Vagina (tissue), 2 donors: ENCODE results near the gene RPTOR. TPM values are rescaled to one million over a fixed set of nuclear protein-coding genes. Genes with fewer than 3 reads are reported as not detected.

Experiments used
- DNase-seq, 2 donors: peaks; one replicate each; pipeline ENCODE4 v3.0.0-alpha.2; 2017; ENCODE audit errors: extremely low spot score in 2 of 2
- H3K27ac ChIP-seq: fragments of 200-600 bp; sonication (generic); one replicate; pipeline ENCODE4 v1.5.1; 2019
- H3K27me3 ChIP-seq: fragments of 200-600 bp; sonication (generic); one replicate; pipeline ENCODE4 v1.5.1; 2019
- H3K36me3 ChIP-seq, 2 donors: fragments of 200-600 bp; sonication (generic); one replicate each; pipeline ENCODE4 v1.5.1; 2017 to 2019
- H3K4me1 ChIP-seq: fragments of 200-600 bp; sonication (generic); one replicate; pipeline ENCODE4 v1.5.1; 2019
- H3K4me3 ChIP-seq, 2 donors: fragments of 200-600 bp; sonication (generic); 1 replicate in 1 of 2; 2 replicates in 1 of 2; pipeline ENCODE4 v1.5.1; 2016 to 2019
- H3K9me3 ChIP-seq: fragments of 200-600 bp; sonication (generic); one replicate; pipeline ENCODE4 v1.5.1; 2019
- POLR2A ChIP-seq, 2 donors: fragments of 450-650 bp; IDR thresholded peaks; one replicate each; pipeline ENCODE4 v1.6.1; 2017; ENCODE audit warnings: antibody characterized with exemption in 2 of 2, mild to moderate bottlenecking in 2 of 2, moderate library complexity in 2 of 2
- POLR2AphosphoS5 ChIP-seq, 2 donors: sonication (generic); formaldehyde crosslinking; IDR thresholded peaks; one replicate each; pipeline ENCODE4 v1.9.0; 2017; ENCODE audit warnings: antibody characterized with exemption in 2 of 2, mild to moderate bottlenecking in 2 of 2, low read depth in 1 of 2; ENCODE audit not compliant: insufficient read depth in 1 of 2
- intact Hi-C: fragments of 100-400 bp; cut with DNase I; formaldehyde crosslinking; loops from one replicate; pipeline ENCODE4 v1.15.1; 2023
- total RNA-seq: library from RNA; depleted of rRNA; stranded (reverse); fragments of >200 nt; gene quantifications from one replicate; pipeline ENCODE4 v1.2.3, GENCODE V29; 2016
- TF ChIP-seq, protein P1 (sequence below), 3 experiments: fragments of 450-650 bp in 2 of 3; fragments of 200-600 bp in 1 of 3; sonication (generic) in 1 of 3; IDR thresholded peaks; one replicate each; pipeline ENCODE4 v1.5.1; 2017 to 2019; ENCODE audit warnings: antibody characterized with exemption in 3 of 3, mild to moderate bottlenecking in 2 of 3, moderate library complexity in 2 of 3

RPTOR gene
- total RNA-seq, 1 donor from 2014 or later = 38.3 TPM

GRCh38 chr17:80892019-80892855 lies 347.6 kb downstream of the RPTOR start:
- Histone ChIP-seq H3K4me3 (no peak overlapping the region), H3K4me1 (peaks cover 24% of the 10 kb centered on the region), H3K9me3 (no peaks in the 10 kb centered on the region), H3K36me3 (peaks cover 0 to 4% of the 10 kb centered on the region in 2 donors), H3K27ac (peak overlapping the region; percentile 70), H3K27me3 (no peaks in the 10 kb centered on the region)
- intact Hi-C loops = no loop called here
- TF ChIP-seq, protein P1, sequence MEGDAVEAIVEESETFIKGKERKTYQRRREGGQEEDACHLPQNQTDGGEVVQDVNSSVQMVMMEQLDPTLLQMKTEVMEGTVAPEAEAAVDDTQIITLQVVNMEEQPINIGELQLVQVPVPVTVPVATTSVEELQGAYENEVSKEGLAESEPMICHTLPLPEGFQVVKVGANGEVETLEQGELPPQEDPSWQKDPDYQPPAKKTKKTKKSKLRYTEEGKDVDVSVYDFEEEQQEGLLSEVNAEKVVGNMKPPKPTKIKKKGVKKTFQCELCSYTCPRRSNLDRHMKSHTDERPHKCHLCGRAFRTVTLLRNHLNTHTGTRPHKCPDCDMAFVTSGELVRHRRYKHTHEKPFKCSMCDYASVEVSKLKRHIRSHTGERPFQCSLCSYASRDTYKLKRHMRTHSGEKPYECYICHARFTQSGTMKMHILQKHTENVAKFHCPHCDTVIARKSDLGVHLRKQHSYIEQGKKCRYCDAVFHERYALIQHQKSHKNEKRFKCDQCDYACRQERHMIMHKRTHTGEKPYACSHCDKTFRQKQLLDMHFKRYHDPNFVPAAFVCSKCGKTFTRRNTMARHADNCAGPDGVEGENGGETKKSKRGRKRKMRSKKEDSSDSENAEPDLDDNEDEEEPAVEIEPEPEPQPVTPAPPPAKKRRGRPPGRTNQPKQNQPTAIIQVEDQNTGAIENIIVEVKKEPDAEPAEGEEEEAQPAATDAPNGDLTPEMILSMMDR (IDR thresholded peaks at IDR 0.05) = no peak
- peak in 1 of 2 donors; percentile 66 for TF ChIP-seq POLR2AphosphoS5 (IDR thresholded peaks at IDR 0.05; ENCODE audit: insufficient read depth in 1 of 2, low read depth in 1 of 2)
- no peak for DNase-seq

GRCh38 chr17:80892900-80893603 lies 348.4 kb downstream of the RPTOR start:
- H3K36me3 ChIP-seq = peaks cover 0 to 4% of the 10 kb centered on the region in 2 donors
- no peaks in the 10 kb centered on the region for H3K27me3 ChIP-seq
- intact Hi-C loops = no loop called here
- H3K9me3 ChIP-seq = no peaks in the 10 kb centered on the region
- peaks cover 24% of the 10 kb centered on the region for H3K4me1 ChIP-seq
- peak overlapping the region; percentile 70 for H3K27ac ChIP-seq
- DNase-seq = no peak
- TF ChIP-seq POLR2A (IDR thresholded peaks at IDR 0.05) = no peak
- TF ChIP-seq, protein P1 (IDR thresholded peaks at IDR 0.05) = no peak
- no peak for TF ChIP-seq POLR2AphosphoS5 (IDR thresholded peaks at IDR 0.05; ENCODE audit: insufficient read depth in 1 of 2, low read depth in 1 of 2)
- no peak overlapping the region for H3K4me3 ChIP-seq

- Histone ChIP-seq H3K36me3 (peaks cover 0 to 4% of the 10 kb centered on the region in 2 donors), H3K27ac (no peak overlapping the region), H3K27me3 (no peaks in the 10 kb centered on the region), H3K4me3 (no peak overlapping the region), H3K9me3 (no peaks in the 10 kb centered on the region), H3K4me1 (peaks cover 24% of the 10 kb centered on the region)
- TF ChIP-seq, protein P1 (IDR thresholded peaks at IDR 0.05) = no peak
- no peak for TF ChIP-seq POLR2A (IDR thresholded peaks at IDR 0.05)
- no peak for TF ChIP-seq POLR2AphosphoS5 (IDR thresholded peaks at IDR 0.05; ENCODE audit: insufficient read depth in 1 of 2, low read depth in 1 of 2)
- intact Hi-C loops = no loop called here
- no peak for DNase-seq
Observed at GRCh38 chr17:80893604-80894438, 349.2 kb downstream of the RPTOR start.

GRCh38 chr17:80894439-80894721 lies 349.7 kb downstream of the RPTOR start:
- H3K36me3 ChIP-seq = peaks cover 0 to 4% of the 10 kb centered on the region in 2 donors

More at GRCh38 chr17:80894439-80894721, 349.7 kb downstream of the RPTOR start:
- Histone ChIP-seq H3K4me1 (peaks cover 30% of the 10 kb centered on the region), H3K9me3 (no peaks in the 10 kb centered on the region), H3K4me3 (no peak overlapping the region), H3K27me3 (no peaks in the 10 kb centered on the region), H3K27ac (no peak overlapping the region)
- intact Hi-C loops = no loop called here
- no peak for TF ChIP-seq POLR2A (IDR thresholded peaks at IDR 0.05)
- no peak for TF ChIP-seq POLR2AphosphoS5 (IDR thresholded peaks at IDR 0.05; ENCODE audit: insufficient read depth in 1 of 2, low read depth in 1 of 2)
- TF ChIP-seq, protein P1 (IDR thresholded peaks at IDR 0.05) = no peak
- no peak for DNase-seq
